Lower lobe of right lung (tissue), 2 donors: ENCODE results near the gene ANXA6. TPM values are rescaled to one million over a fixed set of nuclear protein-coding genes. Genes with fewer than 3 reads are reported as not detected.
A peak's percentile ranks its signal among the peaks of the same experiment; 100 is the strongest.

ENCODE experiments used
- ATAC-seq, 2 donors: fragments of 200-7000 bp; cut with Tn5 transposase; one replicate each; pipeline ENCODE4 v1.9.1; 2020 to 2022; ENCODE audit warnings: mild to moderate bottlenecking in 2 of 2, moderate library complexity in 2 of 2
- DNase-seq: peaks from one replicate; pipeline ENCODE4 v3.0.0-alpha.2; 2020
- H3K27ac ChIP-seq: fragments of 200-600 bp; one replicate; pipeline ENCODE4 v1.8.0; 2022
- H3K27me3 ChIP-seq: fragments of 200-600 bp; one replicate; pipeline ENCODE4 v1.8.0; 2022; ENCODE audit warnings: low read depth
- H3K36me3 ChIP-seq: fragments of 200-600 bp; one replicate; pipeline ENCODE4 v1.8.0; 2022; ENCODE audit warnings: mild to moderate bottlenecking
- H3K4me1 ChIP-seq: fragments of 200-600 bp; one replicate; pipeline ENCODE4 v1.8.0; 2022
- H3K4me3 ChIP-seq: fragments of 200-600 bp; one replicate; pipeline ENCODE4 v1.8.0; 2022; ENCODE audit warnings: mild to moderate bottlenecking
- H3K9me3 ChIP-seq: fragments of 200-600 bp; one replicate; pipeline ENCODE4 v1.8.0; 2022
- intact Hi-C: fragments of 100-400 bp; cut with DNase I; formaldehyde crosslinking; loops from one replicate; pipeline ENCODE4 v1.11.0; 2022
- total RNA-seq: library from RNA; stranded (reverse); fragmentation: NEBNext Ultra II Directional; extraction: Animal tissue kit (Norgen Biotek cat#: 25700); gene quantifications from one replicate; pipeline ENCODE4 v1.2.1, GENCODE V29; 2021
- TF ChIP-seq, protein P1 (sequence below): fragments of 200-600 bp; IDR thresholded peaks from one replicate; pipeline ENCODE4 v1.8.0; 2022; ENCODE audit warnings: antibody characterized with exemption, mild to moderate bottlenecking
- donor health status: DM: no; HTN: yes; CAD: no; lungs with severe emphysema.

The ANXA6 gene
- total RNA-seq, 1 donor from 2014 or later, result 120 TPM

DNA sequence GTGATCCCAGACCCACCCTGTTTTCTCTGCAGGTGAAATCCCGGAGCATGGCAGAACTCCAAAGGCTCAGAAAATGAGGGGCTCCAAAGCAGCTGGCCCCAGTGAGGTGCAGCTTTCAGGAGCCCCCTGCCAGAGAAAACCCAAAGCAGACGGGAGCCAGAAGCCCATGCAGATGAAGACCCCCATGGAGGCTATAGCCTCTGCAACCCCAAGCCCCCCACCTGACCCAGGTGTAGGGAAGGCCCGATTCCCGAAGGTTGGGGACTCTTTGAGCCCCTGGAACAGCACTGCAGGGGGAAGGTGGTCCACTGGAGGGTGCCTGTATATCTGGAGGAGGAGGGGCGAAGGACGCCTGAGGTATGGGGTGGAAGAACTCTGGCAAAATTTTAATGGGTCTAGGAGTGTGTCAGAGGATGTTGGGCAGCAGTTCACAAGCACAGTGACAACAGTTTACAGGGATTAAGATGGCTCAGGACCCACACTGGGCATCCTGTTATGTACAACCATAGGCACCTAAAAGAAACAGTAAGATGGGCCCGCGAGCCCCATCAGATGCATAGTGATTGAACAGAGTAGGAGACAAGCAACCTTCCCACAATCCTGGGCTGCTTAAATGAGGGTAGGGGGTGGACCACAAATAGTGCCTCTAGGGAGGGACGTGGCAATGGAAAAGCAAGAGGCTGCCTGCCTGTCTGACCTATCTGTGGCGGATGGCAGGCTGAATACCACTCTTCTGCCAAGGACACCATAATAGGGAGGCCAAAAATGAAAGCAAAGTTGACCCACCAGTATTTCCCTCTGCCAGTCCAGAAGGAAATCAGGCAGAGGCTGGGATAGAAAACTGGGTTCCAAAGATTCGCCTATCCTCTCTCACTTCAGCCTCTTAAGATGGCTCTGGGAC, 16.4 kb upstream of the ANXA6 start:
- Histone ChIP-seq H3K9me3 (no peaks in the 10 kb centered on the region), H3K4me1 (no peaks in the 10 kb centered on the region), H3K36me3 (peaks cover 14% of the 10 kb centered on the region), H3K27me3 (no peaks in the 10 kb centered on the region), H3K27ac (no peak overlapping the region), H3K4me3 (no peak overlapping the region)
- intact Hi-C loops, result no loop called here
- TF ChIP-seq, protein P1, sequence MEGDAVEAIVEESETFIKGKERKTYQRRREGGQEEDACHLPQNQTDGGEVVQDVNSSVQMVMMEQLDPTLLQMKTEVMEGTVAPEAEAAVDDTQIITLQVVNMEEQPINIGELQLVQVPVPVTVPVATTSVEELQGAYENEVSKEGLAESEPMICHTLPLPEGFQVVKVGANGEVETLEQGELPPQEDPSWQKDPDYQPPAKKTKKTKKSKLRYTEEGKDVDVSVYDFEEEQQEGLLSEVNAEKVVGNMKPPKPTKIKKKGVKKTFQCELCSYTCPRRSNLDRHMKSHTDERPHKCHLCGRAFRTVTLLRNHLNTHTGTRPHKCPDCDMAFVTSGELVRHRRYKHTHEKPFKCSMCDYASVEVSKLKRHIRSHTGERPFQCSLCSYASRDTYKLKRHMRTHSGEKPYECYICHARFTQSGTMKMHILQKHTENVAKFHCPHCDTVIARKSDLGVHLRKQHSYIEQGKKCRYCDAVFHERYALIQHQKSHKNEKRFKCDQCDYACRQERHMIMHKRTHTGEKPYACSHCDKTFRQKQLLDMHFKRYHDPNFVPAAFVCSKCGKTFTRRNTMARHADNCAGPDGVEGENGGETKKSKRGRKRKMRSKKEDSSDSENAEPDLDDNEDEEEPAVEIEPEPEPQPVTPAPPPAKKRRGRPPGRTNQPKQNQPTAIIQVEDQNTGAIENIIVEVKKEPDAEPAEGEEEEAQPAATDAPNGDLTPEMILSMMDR, result no peak
- ATAC-seq, result no peak
- no peak for DNase-seq

DNA sequence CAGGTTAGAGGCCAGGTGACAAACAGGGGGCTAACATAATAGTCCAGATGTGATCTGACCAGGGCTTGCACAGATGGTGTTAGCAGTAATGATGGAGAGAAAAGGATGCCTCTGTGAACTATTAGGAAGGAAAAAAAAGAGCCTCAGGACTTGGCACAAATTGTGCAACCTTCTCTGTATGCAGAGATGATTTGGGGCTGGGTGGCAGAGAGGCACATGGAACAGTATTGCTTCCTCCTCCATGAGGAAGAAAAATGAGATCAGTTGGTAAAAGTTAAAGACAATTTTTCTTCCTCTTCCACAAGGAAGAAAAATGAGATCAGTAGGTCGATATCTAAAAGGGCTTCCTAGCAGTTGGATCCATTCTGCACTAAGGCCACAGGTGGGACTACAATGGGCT, 13.9 kb upstream of the ANXA6 start:
- intact Hi-C loops, result no loop called here
- no peaks in the 10 kb centered on the region for H3K36me3 ChIP-seq
- H3K27me3 ChIP-seq, result no peaks in the 10 kb centered on the region
- DNase-seq, result no peak
- no peak overlapping the region for H3K27ac ChIP-seq
- TF ChIP-seq, protein P1, result no peak
- ATAC-seq, result peak in 1 of 2 donors; percentile 6
- no peaks in the 10 kb centered on the region for H3K4me1 ChIP-seq
- no peak overlapping the region for H3K4me3 ChIP-seq
- no peaks in the 10 kb centered on the region for H3K9me3 ChIP-seq

DNA sequence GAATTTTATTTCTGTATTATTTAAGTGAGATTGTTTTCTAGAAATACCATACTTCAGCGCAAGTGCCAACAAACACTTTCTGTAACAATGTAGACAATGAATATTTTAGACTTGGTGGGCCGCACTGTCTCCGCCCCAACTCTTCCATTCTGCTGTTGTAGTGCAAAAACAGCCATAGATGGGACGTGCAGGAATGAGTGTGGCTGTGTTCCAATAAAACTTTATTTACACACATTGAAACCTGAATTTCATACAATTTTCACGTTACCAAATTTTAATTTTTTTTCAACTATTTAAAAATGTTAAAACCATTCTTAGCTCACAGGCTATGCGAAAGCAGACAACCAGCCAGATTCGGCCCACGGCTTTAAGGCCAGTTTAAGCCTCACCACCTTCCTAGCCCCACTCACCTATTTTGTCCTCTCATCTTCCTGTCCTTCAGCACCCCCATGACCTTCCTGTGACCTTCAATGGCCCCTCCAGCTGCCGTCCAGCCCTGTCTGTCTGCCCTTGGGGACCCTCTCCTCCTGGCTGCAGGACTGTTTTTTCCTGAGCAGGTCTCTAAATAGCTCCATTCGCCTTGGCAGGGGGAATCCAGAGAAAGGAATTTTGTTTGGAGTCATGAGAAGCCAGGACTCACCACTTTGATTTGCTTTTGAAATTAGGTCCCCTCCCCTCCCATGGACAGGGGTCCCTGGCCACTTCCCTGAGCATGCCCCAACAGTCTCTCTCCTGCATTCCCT, 11.2 kb upstream of the ANXA6 start:
- TF ChIP-seq, protein P1, result no peak
- peaks cover 6% of the 10 kb centered on the region for H3K4me1 ChIP-seq
- H3K9me3 ChIP-seq, result no peaks in the 10 kb centered on the region
- no peak for DNase-seq
- H3K27me3 ChIP-seq, result no peaks in the 10 kb centered on the region
- no peaks in the 10 kb centered on the region for H3K36me3 ChIP-seq
- no peak for ATAC-seq
- no peak overlapping the region for H3K4me3 ChIP-seq
- intact Hi-C loops, result no loop called here
- H3K27ac ChIP-seq, result no peak overlapping the region

DNA sequence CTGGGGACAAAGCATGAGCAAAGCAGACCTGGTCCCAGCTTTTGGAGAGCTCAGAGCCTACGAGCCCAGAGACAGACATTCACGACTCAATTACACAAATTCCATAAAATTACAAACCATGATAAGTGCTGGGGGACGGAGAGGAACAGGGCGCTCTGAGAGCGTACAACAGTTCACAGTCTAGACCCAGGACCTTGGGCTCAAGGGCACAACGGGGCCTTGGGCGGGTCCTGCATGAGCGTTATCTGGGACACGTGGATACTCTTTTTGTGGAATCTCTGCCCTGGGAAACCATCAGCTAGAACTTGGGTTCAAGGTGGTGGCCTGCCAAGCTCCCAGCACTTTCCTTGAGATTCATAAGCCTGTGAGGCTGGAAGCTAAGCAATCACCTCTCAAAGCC, 9.4 kb upstream of the ANXA6 start:
- Histone ChIP-seq H3K4me3 (no peak overlapping the region), H3K27ac (no peak overlapping the region), H3K27me3 (no peaks in the 10 kb centered on the region), H3K4me1 (peaks cover 6% of the 10 kb centered on the region), H3K36me3 (no peaks in the 10 kb centered on the region), H3K9me3 (no peaks in the 10 kb centered on the region)
- DNase-seq (no peak), ATAC-seq (no peak)
- TF ChIP-seq, protein P1, result no peak
- intact Hi-C loops, result no loop called here

DNA sequence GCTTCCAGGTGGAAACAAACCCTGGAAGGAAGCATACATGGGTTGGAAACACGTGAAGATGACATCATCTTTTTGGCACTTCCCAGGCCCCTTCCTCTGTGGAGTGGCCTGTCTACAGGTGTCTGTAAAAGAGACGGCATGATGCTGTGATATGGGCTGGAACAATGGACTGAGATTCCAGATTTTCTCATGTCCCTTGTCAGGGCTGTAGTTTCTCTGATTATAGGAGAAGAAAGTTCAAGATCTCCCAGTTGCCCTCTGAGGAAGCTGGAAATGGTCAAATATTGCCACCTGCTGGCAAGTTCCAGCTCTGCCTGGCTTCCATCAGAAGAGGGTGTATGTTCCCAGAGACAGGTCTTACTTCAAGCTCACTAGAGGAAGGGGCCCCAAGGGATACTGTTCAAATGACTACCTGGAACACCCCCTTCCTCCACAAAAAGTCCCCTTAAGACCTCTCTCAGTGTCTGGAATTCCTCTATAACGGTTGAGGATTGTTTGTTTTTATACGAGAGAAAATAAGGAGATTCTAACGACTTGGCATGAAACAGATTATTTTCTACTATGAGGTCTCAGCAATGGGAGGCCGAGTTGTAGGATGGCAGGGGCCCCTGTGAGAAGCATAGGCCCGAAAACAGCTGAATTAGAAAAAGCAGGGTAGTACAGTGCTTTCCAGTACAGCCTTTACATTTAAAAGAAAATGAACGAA, 7.3 kb upstream of the ANXA6 start:
- H3K4me3 ChIP-seq, result no peak overlapping the region
- peak; percentile 68 for DNase-seq
- no peak overlapping the region for H3K27ac ChIP-seq
- H3K4me1 ChIP-seq, result peaks cover 6% of the 10 kb centered on the region
- no peaks in the 10 kb centered on the region for H3K9me3 ChIP-seq
- no peaks in the 10 kb centered on the region for H3K36me3 ChIP-seq
- H3K27me3 ChIP-seq, result no peaks in the 10 kb centered on the region
- TF ChIP-seq, protein P1, result peak; percentile 94
- ATAC-seq, result peak; percentile 89 to 95
- intact Hi-C loops, result no loop called here
